Astrocyte (in vitro differentiated cells and primary cell): ENCODE measurements around the gene ADIPOR1. TPM values are rescaled to one million over a fixed set of nuclear protein-coding genes. Genes with fewer than 3 reads are reported as not detected.

Experiments
- DNase-seq: peaks from one replicate; pipeline ENCODE4 v3.0.0-alpha.2; 2010; ENCODE audit warnings: low read depth
- FAIRE-seq: peaks from 2 replicates; lab custom pipeline; 2011; peaks lifted over from hg19 to GRCh38; lab: Jason Lieb, UNC
- H2AFZ ChIP-seq: 2 replicates; pipeline ENCODE4 v1.6.0; 2012; ENCODE audit warnings: low read depth, low read length, inconsistent platforms
- H3K27ac ChIP-seq: 2 replicates; pipeline ENCODE4 v1.5.1; 2011; ENCODE audit warnings: low read depth, low read length, inconsistent platforms
- H3K27me3 ChIP-seq: 2 replicates; pipeline ENCODE4 v1.6.0; 2011; ENCODE audit warnings: low read length, inconsistent platforms; ENCODE audit not compliant: insufficient read depth
- H3K36me3 ChIP-seq: 2 replicates; pipeline ENCODE4 v1.5.1; 2011; ENCODE audit warnings: low read length, inconsistent platforms; ENCODE audit not compliant: insufficient read depth
- H3K4me1 ChIP-seq: 2 replicates; pipeline ENCODE4 v1.5.1; 2011; ENCODE audit warnings: low read length, inconsistent platforms; ENCODE audit not compliant: insufficient read depth
- H3K4me2 ChIP-seq: 2 replicates; pipeline ENCODE4 v1.6.0; 2012; ENCODE audit warnings: low read length, inconsistent platforms
- H3K4me3 ChIP-seq: 2 replicates; pipeline ENCODE4 v1.5.1; 2011; ENCODE audit warnings: low read depth, mild to moderate bottlenecking, low read length, inconsistent platforms; ENCODE audit not compliant: insufficient read depth
- H3K79me2 ChIP-seq: 2 replicates; pipeline ENCODE4 v1.6.0; 2012; ENCODE audit warnings: mild to moderate bottlenecking, low read length, inconsistent platforms; ENCODE audit not compliant: insufficient read depth
- H3K9ac ChIP-seq: 2 replicates; pipeline ENCODE4 v1.6.0; 2012; ENCODE audit warnings: mild to moderate bottlenecking, low read length, inconsistent platforms
- H3K9me3 ChIP-seq: 2 replicates; pipeline ENCODE4 v1.5.1; 2012; ENCODE audit warnings: low read depth, mild to moderate bottlenecking, low read length, inconsistent platforms; ENCODE audit not compliant: insufficient read depth
- H4K20me1 ChIP-seq: 2 replicates; pipeline ENCODE4 v1.6.0; 2012; ENCODE audit warnings: low read length, inconsistent platforms; ENCODE audit not compliant: insufficient read depth
- H3K27ac Mint-ChIP-seq: one replicate; pipeline ENCODE4 v1.8.0; 2021; ENCODE audit warnings: mild to moderate bottlenecking, mixed read lengths; ENCODE audit not compliant: unreplicated experiment
- H3K27me3 Mint-ChIP-seq: one replicate; pipeline ENCODE4 v1.8.0; 2021; ENCODE audit warnings: low read depth, mixed read lengths; ENCODE audit not compliant: unreplicated experiment
- H3K36me3 Mint-ChIP-seq: one replicate; pipeline ENCODE4 v1.8.0; 2021; ENCODE audit warnings: low read depth, mixed read lengths; ENCODE audit not compliant: unreplicated experiment
- H3K4me1 Mint-ChIP-seq: one replicate; pipeline ENCODE4 v1.8.0; 2021; ENCODE audit warnings: low read depth, mixed read lengths; ENCODE audit not compliant: unreplicated experiment
- H3K4me3 Mint-ChIP-seq: one replicate; pipeline ENCODE4 v1.8.0; 2021; ENCODE audit warnings: mild to moderate bottlenecking, moderate library complexity, mixed read lengths; ENCODE audit not compliant: unreplicated experiment
- H3K9me3 Mint-ChIP-seq: one replicate; pipeline ENCODE4 v1.8.0; 2021; ENCODE audit warnings: mild to moderate bottlenecking, mixed read lengths; ENCODE audit not compliant: unreplicated experiment
- EZH2 ChIP-seq: IDR thresholded peaks from 2 replicates; pipeline ENCODE4 v1.6.1; 2012; ENCODE audit warnings: mild to moderate bottlenecking, low read length, inconsistent platforms; ENCODE audit not compliant: insufficient read depth
- total RNA-seq: library from RNA; stranded (reverse); gene quantifications from 2 replicates; pipeline ENCODE4 v1.2.1, GENCODE V29; 2021
- TF ChIP-seq, protein P1 (sequence below): IDR thresholded peaks from 2 replicates; pipeline ENCODE4 v1.5.1; 2011; ENCODE audit warnings: low read depth, mild to moderate bottlenecking, inconsistent platforms, low read length, moderate library complexity; ENCODE audit not compliant: insufficient read depth

ADIPOR1 gene
- total RNA-seq, 1 donor from 2014 or later = 73.0 TPM

DNA sequence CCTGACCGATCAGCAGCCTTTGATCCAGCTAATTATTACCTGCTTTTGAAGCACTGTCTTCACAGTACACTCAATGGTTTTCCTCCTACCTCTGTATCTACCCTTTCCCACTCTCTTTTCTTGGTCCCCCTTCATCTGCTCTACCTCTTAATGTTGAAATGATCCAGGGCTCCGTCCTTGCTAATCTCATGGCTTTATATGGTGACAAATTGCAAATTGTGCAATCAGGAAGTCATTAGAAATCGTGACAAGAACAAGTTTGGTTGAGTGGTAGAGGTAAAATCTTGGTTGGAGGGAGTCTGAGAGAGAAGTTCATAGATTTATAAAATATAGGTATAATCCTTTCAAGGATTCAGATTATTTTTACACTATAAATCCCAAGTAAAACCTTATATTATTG is 18.5 kb upstream of the ADIPOR1 start:
- no peaks in the 10 kb centered on the region for H3K79me2 ChIP-seq
- H3K4me1 ChIP-seq = no peaks in the 10 kb centered on the region
- H4K20me1 ChIP-seq = no peaks in the 10 kb centered on the region
- peaks cover 47% of the 10 kb centered on the region for H3K27me3 ChIP-seq
- H3K4me3 Mint-ChIP-seq = no peak overlapping the region
- no peak overlapping the region for H3K4me2 ChIP-seq
- no peak for FAIRE-seq
- no peak for DNase-seq
- H3K27ac Mint-ChIP-seq = no peak overlapping the region
- H3K27ac ChIP-seq = no peak overlapping the region
- H3K36me3 Mint-ChIP-seq = no peaks in the 10 kb centered on the region
- no peaks in the 10 kb centered on the region for H3K4me1 Mint-ChIP-seq
- H3K9ac ChIP-seq = no peak overlapping the region
- H3K4me3 ChIP-seq = no peak overlapping the region
- no peaks in the 10 kb centered on the region for H3K9me3 Mint-ChIP-seq
- no peak overlapping the region for H2AFZ ChIP-seq
- H3K36me3 ChIP-seq = no peaks in the 10 kb centered on the region
- TF ChIP-seq, protein P1, sequence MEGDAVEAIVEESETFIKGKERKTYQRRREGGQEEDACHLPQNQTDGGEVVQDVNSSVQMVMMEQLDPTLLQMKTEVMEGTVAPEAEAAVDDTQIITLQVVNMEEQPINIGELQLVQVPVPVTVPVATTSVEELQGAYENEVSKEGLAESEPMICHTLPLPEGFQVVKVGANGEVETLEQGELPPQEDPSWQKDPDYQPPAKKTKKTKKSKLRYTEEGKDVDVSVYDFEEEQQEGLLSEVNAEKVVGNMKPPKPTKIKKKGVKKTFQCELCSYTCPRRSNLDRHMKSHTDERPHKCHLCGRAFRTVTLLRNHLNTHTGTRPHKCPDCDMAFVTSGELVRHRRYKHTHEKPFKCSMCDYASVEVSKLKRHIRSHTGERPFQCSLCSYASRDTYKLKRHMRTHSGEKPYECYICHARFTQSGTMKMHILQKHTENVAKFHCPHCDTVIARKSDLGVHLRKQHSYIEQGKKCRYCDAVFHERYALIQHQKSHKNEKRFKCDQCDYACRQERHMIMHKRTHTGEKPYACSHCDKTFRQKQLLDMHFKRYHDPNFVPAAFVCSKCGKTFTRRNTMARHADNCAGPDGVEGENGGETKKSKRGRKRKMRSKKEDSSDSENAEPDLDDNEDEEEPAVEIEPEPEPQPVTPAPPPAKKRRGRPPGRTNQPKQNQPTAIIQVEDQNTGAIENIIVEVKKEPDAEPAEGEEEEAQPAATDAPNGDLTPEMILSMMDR = no peak
- H3K9me3 ChIP-seq = no peaks in the 10 kb centered on the region
- peaks cover 22% of the 10 kb centered on the region for H3K27me3 Mint-ChIP-seq

DNA sequence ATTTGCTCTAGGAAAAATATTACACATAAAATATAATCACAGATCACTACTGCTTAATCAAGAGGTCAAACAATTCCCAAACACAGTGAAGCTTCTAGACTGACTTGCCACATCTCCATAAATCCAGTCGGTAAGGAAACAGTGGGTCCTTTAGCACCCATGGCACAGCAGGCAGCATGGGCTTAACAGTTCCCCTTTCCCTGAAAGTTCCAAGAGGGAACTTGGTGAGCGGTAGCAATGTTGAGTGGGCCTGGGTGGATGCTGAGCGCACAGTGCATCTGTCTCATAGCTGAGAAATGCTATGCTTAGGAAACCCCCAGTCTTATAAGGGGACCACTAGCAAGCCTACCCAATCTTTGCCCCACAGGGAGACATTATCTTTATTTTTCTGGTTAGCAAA is 16.7 kb upstream of the ADIPOR1 start:
- Mint-ChIP-seq H3K4me1 (no peaks in the 10 kb centered on the region), H3K27me3 (peaks cover 19% of the 10 kb centered on the region), H3K4me3 (no peak overlapping the region), H3K36me3 (no peaks in the 10 kb centered on the region), H3K27ac (no peak overlapping the region), H3K9me3 (no peaks in the 10 kb centered on the region)
- Histone ChIP-seq H3K4me2 (no peak overlapping the region), H3K27me3 (peaks cover 47% of the 10 kb centered on the region), H3K27ac (no peak overlapping the region), H4K20me1 (no peaks in the 10 kb centered on the region), H3K4me3 (no peak overlapping the region), H3K36me3 (no peaks in the 10 kb centered on the region), H3K79me2 (no peaks in the 10 kb centered on the region), H3K9ac (no peak overlapping the region), H3K9me3 (no peaks in the 10 kb centered on the region), H2AFZ (no peak overlapping the region), H3K4me1 (no peaks in the 10 kb centered on the region)
- TF ChIP-seq, protein P1 = no peak
- no peak for TF ChIP-seq EZH2
- FAIRE-seq (no peak), DNase-seq (no peak)

DNA sequence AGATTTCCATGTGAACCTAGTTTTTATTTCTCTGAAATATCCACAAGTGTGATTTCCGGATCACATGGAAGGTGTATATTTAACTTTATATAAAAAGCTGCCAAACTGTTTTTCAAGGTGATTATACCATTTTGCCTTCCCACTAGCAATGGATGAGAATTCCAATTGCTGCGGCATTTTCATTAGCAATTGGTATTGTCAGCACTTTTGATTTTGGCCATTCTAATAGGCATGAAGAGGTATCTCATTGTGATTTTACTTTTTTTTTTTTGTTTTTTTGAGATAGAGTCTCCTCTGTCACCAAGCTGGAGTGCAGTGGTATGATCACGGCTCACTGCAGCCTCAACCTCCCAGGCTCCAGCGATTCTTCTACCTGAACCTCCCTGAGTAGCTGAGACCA is 13.9 kb upstream of the ADIPOR1 start:
- FAIRE-seq (no peak), DNase-seq (no peak)
- H4K20me1 ChIP-seq = no peaks in the 10 kb centered on the region
- no peaks in the 10 kb centered on the region for H3K79me2 ChIP-seq
- peaks cover 27% of the 10 kb centered on the region for H3K27me3 ChIP-seq
- no peak overlapping the region for H3K27ac ChIP-seq
- H3K36me3 Mint-ChIP-seq = no peaks in the 10 kb centered on the region
- no peaks in the 10 kb centered on the region for H3K36me3 ChIP-seq
- no peaks in the 10 kb centered on the region for H3K9me3 ChIP-seq
- H3K4me3 ChIP-seq = no peak overlapping the region
- H3K9me3 Mint-ChIP-seq = no peaks in the 10 kb centered on the region
- TF ChIP-seq, protein P1 = no peak
- TF ChIP-seq EZH2 = no peak
- H3K4me1 Mint-ChIP-seq = peaks cover 8% of the 10 kb centered on the region
- H2AFZ ChIP-seq = no peak overlapping the region
- H3K9ac ChIP-seq = no peak overlapping the region
- no peak overlapping the region for H3K4me2 ChIP-seq
- no peak overlapping the region for H3K4me3 Mint-ChIP-seq
- H3K27ac Mint-ChIP-seq = no peak overlapping the region
- H3K27me3 Mint-ChIP-seq = peaks cover 12% of the 10 kb centered on the region
- H3K4me1 ChIP-seq = peaks cover 7% of the 10 kb centered on the region
